ENCODE results near the gene MGAT3.
"Not testable (repeated sequence)": the region's sequence is repeated elsewhere in the genome, so short reads cannot be mapped to it uniquely, and the experiment has no call there.

Gene MGAT3

GRCh38 chr22:39518996-39519680, 62.3 kb downstream of the MGAT3 start:
- DNase-seq, result no peak

- peak; percentile 99 for DNase-seq
Observed at GRCh38 chr22:39519681-39520225, 62.9 kb downstream of the MGAT3 start.

- DNase-seq, result peak; percentile 98
Observed at GRCh38 chr22:39520226-39521105, 63.7 kb downstream of the MGAT3 start, which contains the start of gene ATF4. Gene ATF4 (plus strand): TSS chr22:39520562. CDS start chr22:39521446, 884 bp downstream.

GRCh38 chr22:39521106-39521885, 64.5 kb downstream of the MGAT3 start:
- peak; percentile 3 for DNase-seq

GRCh38 chr22:39522091-39522490, 65.3 kb downstream of the MGAT3 start:
- DNase-seq, result not testable (repeated sequence)

- DNase-seq, result peak; percentile 31
Observed at GRCh38 chr22:39522567-39523300, 65.9 kb downstream of the MGAT3 start.

- DNase-seq, result no peak
Observed at GRCh38 chr22:39524089-39524752, 67.4 kb downstream of the MGAT3 start.

- DNase-seq, result no peak
Observed at GRCh38 chr22:39524753-39525657, 68.2 kb downstream of the MGAT3 start.

GRCh38 chr22:39525658-39525975, 68.8 kb downstream of the MGAT3 start:
- no peak for DNase-seq

GRCh38 chr22:39526736-39527171, 69.9 kb downstream of the MGAT3 start:
- DNase-seq, result no peak

- no peak for DNase-seq
Observed at GRCh38 chr22:39527481-39527961, 70.7 kb downstream of the MGAT3 start.

GRCh38 chr22:39528080-39528661, 71.4 kb downstream of the MGAT3 start:
- DNase-seq, result peak; percentile 60

GRCh38 chr22:39528681-39529486, 72.1 kb downstream of the MGAT3 start:
- DNase-seq, result peak; percentile 95

- DNase-seq, result no peak
Observed at GRCh38 chr22:39529487-39529851, 72.7 kb downstream of the MGAT3 start.

GRCh38 chr22:39530116-39530515, 73.3 kb downstream of the MGAT3 start:
- no peak for DNase-seq

- no peak for DNase-seq
Observed at GRCh38 chr22:39530692-39531331, 74.0 kb downstream of the MGAT3 start.

GRCh38 chr22:39532215-39533073, 75.6 kb downstream of the MGAT3 start, which contains the start of gene RPS19BP1:
Gene RPS19BP1 (minus strand): TSS chr22:39532748. CDS start chr22:39532738, 10 bp downstream.
- DNase-seq, result peak; percentile 98
